Fibroblast of the aortic adventitia (primary cell): Measurements from ENCODE around the gene UCKL1. TPM values are rescaled to one million over a fixed set of nuclear protein-coding genes. Genes with fewer than 3 reads are reported as not detected.
A peak's percentile ranks its signal among the peaks of the same experiment; 100 is the strongest.

ENCODE experiments used
- DNase-seq: peaks from one replicate; pipeline ENCODE4 v3.0.0-alpha.2; 2010; ENCODE audit warnings: low read depth
- H3K4me3 ChIP-seq: 2 replicates; pipeline ENCODE4 v1.5.1; 2011; ENCODE audit warnings: low read depth, mild to moderate bottlenecking, control low read depth, low read length, moderate library complexity
- CTCF ChIP-seq: IDR thresholded peaks from 2 replicates; pipeline ENCODE4 v1.5.1; 2011; ENCODE audit warnings: mild to moderate bottlenecking, low read length, control low read depth, inconsistent platforms; ENCODE audit not compliant: insufficient read depth
- total RNA-seq: library from RNA; depleted of rRNA; stranded (reverse); fragments of >200 nt; gene quantifications from 2 replicates; pipeline ENCODE4 v1.2.3, GENCODE V29; 2012; ENCODE audit warnings: low replicate concordance

UCKL1 gene
- total RNA-seq, 1 donor = 16.0 TPM

DNA sequence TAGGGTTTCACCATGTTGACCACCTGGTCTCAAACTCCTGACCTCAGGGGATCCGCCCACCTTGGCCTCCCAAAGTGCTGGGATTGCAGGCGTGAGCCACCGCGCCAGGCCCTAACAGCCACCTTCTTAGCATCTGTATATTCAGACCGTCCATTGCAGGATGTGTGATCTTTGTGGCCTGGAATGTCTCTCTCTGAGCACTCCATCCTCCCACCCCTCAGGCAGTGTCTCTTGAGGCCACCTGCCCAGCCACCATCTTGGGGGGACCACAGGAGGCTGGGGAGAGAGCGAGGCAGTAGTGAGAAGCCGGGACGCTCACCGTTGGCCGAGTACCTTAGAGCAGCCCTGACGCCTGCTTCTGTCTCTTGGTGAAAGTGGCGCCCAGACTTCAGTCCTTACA lies 42.4 kb downstream of the UCKL1 start:
- TF ChIP-seq CTCF = no peak
- H3K4me3 ChIP-seq = no peak overlapping the region
- no peak for DNase-seq

GRCh38 chr20:63911176-63911575 lies 45.0 kb downstream of the UCKL1 start:
- no peak overlapping the region for H3K4me3 ChIP-seq
- peak; percentile 53 for DNase-seq
- TF ChIP-seq CTCF = no peak

GRCh38 chr20:63908008-63908682 lies 48.1 kb downstream of the UCKL1 start:
- no peak for DNase-seq
- TF ChIP-seq CTCF = no peak
- no peak overlapping the region for H3K4me3 ChIP-seq

GRCh38 chr20:63903796-63904561 lies 52.2 kb downstream of the UCKL1 start:
- no peak for TF ChIP-seq CTCF
- no peak overlapping the region for H3K4me3 ChIP-seq
- DNase-seq = no peak

DNA sequence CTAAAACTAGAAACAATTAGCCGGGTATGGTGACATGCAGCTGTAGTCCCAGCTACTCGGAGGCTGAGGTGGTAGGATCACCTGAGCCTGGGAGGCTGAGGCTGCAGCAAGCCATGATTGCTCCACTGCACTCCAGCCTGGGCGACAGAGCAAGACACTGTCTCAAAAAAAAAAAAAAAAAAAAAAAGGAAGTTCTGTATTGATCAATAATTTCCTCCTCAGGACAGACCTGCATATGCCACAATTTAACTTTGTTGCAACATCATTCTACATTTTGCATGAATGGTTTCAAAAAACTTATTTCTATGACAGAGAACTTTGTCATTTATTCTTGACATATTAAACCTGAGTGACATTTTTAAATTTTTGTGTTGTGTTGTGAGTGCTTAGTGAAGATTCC lies 55.8 kb downstream of the UCKL1 start:
- TF ChIP-seq CTCF = no peak
- H3K4me3 ChIP-seq = no peak overlapping the region
- no peak for DNase-seq

- TF ChIP-seq CTCF = no peak
- no peak for DNase-seq
- H3K4me3 ChIP-seq = no peak overlapping the region
Measured at GRCh38 chr20:63898882-63899558, 57.2 kb downstream of the UCKL1 start.
